Fibroblast of lung (primary cell): ENCODE results near the gene PUSL1.

Experiments
- EZH2 ChIP-seq: IDR thresholded peaks from 2 replicates; pipeline ENCODE4 v1.5.1; 2012; ENCODE audit warnings: low read length, control low read depth, mild to moderate bottlenecking; ENCODE audit errors: missing control alignments
- TF ChIP-seq, protein P1 (sequence below), 2 donors: IDR thresholded peaks in 1 of 2; conservative IDR thresholded peaks in 1 of 2; 1 replicate in 1 of 2; 2 replicates in 1 of 2; pipeline ENCODE4 v1.5.1; 2011 to 2012; ENCODE audit warnings: low read length in 2 of 2, control low read depth in 1 of 2, inconsistent platforms in 1 of 2, low read depth in 1 of 2, mild to moderate bottlenecking in 1 of 2

DNA sequence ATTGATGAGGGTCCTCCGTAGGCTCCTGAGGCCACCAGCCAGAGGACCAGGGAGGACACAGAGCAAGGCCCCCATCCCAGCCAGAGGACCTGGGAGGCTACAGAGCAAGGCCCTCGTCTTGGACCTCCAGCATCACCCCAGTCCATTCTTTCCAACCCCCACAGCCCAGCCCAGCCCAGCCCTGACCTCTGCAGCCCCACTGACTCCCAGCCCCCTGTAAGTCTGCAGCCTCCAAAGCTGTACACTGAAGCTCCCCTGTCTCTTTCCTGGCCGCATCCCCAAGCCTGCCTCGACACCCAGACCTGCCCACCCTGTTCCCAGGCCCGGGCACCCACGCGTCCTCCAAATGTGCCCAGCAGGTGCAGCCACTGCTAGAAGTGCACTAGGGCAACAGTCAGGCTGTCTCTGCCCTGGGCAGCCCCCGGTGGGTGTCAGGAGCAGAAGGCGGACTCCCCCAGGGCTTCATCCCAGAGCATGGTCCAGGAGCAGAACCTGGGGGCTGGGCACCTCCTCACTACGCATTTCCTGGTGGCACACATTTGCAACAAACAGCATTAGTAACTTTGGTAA lies 38.7 kb downstream of the PUSL1 start:
- TF ChIP-seq, protein P1, sequence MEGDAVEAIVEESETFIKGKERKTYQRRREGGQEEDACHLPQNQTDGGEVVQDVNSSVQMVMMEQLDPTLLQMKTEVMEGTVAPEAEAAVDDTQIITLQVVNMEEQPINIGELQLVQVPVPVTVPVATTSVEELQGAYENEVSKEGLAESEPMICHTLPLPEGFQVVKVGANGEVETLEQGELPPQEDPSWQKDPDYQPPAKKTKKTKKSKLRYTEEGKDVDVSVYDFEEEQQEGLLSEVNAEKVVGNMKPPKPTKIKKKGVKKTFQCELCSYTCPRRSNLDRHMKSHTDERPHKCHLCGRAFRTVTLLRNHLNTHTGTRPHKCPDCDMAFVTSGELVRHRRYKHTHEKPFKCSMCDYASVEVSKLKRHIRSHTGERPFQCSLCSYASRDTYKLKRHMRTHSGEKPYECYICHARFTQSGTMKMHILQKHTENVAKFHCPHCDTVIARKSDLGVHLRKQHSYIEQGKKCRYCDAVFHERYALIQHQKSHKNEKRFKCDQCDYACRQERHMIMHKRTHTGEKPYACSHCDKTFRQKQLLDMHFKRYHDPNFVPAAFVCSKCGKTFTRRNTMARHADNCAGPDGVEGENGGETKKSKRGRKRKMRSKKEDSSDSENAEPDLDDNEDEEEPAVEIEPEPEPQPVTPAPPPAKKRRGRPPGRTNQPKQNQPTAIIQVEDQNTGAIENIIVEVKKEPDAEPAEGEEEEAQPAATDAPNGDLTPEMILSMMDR (conservative IDR thresholded peaks at IDR 0.05 in 1 of 2, IDR thresholded peaks at IDR 0.05 in 1 of 2; ENCODE audit: low read depth in 1 of 2, low read length in 2 of 2) = no peak
- no peak for TF ChIP-seq EZH2
